ENCODE data around the gene FOXI1.

DNA sequence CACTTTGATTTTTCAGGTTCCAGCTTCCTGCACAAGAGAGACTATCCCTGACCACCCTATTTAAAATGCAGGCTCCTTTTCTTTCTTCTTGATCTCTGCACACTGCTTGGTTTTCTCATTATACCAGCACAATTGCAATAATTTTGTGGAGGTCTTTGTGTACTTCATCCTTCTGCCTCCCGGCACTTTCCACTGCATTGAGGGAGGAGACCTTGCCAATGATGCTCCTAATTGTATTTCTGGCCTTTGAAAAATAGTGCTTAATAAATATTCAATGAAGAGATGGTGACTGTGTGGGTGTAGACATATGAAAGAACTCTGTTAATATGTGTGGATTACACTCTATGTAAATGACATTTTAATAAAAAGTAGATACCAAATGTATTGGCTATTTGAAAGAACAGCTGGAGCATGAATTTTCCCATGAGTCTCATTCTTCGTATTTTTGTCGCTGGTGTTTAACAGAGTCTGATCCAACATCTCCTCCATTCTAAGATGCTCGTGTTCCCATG lies 42.1 kb downstream of the FOXI1 start:
- TF ChIP-seq EZH2 (IDR thresholded peaks at IDR 0.05) (no peak), FOXP2 (optimal IDR thresholded peaks at IDR 0.05; ENCODE audit: control extremely low read depth, extremely low read length, insufficient read depth) (no peak)

Measured in SK-N-MC (cell line).